ENCODE data around the gene CYSLTR2.

The CYSLTR2 gene

GRCh38 chr13:48708764-48709163 lies 55.0 kb downstream of the CYSLTR2 start:
- ATAC-seq: no peak
- TF ChIP-seq ZNF565 (CRISPR knock-in tag; conservative IDR thresholded peaks at IDR 0.05; ENCODE audit: low read depth) (no peak), CSRNP3 (CRISPR knock-in tag; IDR thresholded peaks at IDR 0.05) (no peak)

- TF ChIP-seq PATZ1 (CRISPR knock-in tag; IDR thresholded peaks at IDR 0.05; ENCODE audit: borderline replicate concordance) (no peak), ARNTL (CRISPR knock-in tag; IDR thresholded peaks at IDR 0.05; ENCODE audit: borderline replicate concordance, low read depth) (no peak), PPARA (CRISPR knock-in tag; IDR thresholded peaks at IDR 0.05; ENCODE audit: borderline replicate concordance) (no peak), ZNF8 (CRISPR knock-in tag; IDR thresholded peaks at IDR 0.05) (no peak), ZNF565 (CRISPR knock-in tag; conservative IDR thresholded peaks at IDR 0.05; ENCODE audit: low read depth) (no peak), ZNF70 (CRISPR knock-in tag; IDR thresholded peaks at IDR 0.05) (no peak), CREB5 (CRISPR knock-in tag; IDR thresholded peaks at IDR 0.05; ENCODE audit: low read depth) (no peak), TCF4 (CRISPR knock-in tag; IDR thresholded peaks at IDR 0.05; ENCODE audit: borderline replicate concordance) (no peak), ESRRG (CRISPR knock-in tag; IDR thresholded peaks at IDR 0.05) (no peak), OSR1 (CRISPR knock-in tag; IDR thresholded peaks at IDR 0.05) (no peak), SNAI2 (CRISPR knock-in tag; IDR thresholded peaks at IDR 0.05) (no peak), ZFP30 (CRISPR knock-in tag; IDR thresholded peaks at IDR 0.05) (no peak), CSDC2 (CRISPR knock-in tag; IDR thresholded peaks at IDR 0.05) (no peak), ZFP3 (CRISPR knock-in tag; IDR thresholded peaks at IDR 0.05) (no peak), GLIS3 (CRISPR knock-in tag; IDR thresholded peaks at IDR 0.05) (no peak), TSHZ2 (CRISPR knock-in tag; IDR thresholded peaks at IDR 0.05) (no peak), ISL1 (CRISPR knock-in tag; IDR thresholded peaks at IDR 0.05) (no peak)
- TF ChIP-seq, protein P1, sequence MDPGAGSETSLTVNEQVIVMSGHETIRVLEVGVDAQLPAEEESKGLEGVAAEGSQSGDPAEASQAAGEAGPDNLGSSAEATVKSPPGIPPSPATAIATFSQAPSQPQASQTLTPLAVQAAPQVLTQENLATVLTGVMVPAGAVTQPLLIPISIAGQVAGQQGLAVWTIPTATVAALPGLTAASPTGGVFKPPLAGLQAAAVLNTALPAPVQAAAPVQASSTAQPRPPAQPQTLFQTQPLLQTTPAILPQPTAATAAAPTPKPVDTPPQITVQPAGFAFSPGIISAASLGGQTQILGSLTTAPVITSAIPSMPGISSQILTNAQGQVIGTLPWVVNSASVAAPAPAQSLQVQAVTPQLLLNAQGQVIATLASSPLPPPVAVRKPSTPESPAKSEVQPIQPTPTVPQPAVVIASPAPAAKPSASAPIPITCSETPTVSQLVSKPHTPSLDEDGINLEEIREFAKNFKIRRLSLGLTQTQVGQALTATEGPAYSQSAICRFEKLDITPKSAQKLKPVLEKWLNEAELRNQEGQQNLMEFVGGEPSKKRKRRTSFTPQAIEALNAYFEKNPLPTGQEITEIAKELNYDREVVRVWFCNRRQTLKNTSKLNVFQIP (CRISPR knock-in tag; IDR thresholded peaks at IDR 0.05; ENCODE audit: borderline replicate concordance, low read depth): no peak
- ATAC-seq: no peak
Measured at GRCh38 chr13:48709213-48709612, 55.5 kb downstream of the CYSLTR2 start.

DNA sequence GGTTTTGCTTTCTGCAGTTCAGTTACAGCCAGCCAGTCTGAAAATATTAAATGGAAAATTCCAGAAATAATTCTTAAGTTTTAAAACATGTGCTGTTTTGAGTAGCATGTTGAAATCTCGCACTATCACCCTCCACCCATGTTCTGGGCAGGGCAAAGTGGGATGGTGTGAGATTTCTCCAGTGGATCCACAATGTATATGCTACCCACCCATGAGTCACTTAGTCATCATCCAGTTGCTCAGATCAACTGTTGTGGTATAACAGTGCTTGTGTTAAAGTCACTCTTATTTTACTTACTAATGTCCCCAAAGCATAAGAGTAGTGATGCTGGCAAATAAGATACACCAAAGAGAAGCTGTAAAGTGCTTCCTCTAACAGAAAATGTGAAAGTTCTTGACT lies 56.4 kb downstream of the CYSLTR2 start:
- ATAC-seq: no peak
- no peak for TF ChIP-seq PATZ1 (CRISPR knock-in tag; IDR thresholded peaks at IDR 0.05; ENCODE audit: borderline replicate concordance)
